K562 (cell line): ENCODE data around the gene ZBTB46. TPM values are rescaled to one million over a fixed set of nuclear protein-coding genes. Genes with fewer than 3 reads are reported as not detected.

Source experiments
- ARNT ChIP-seq, 2 experiments: fragments of 450-650 bp; IDR thresholded peaks; 2 replicates each; pipeline ENCODE4 v1.6.1; 2016; ENCODE audit warnings: mild to moderate bottlenecking in 1 of 2
- CHD4 ChIP-seq: fragments of 200-600 bp; sonication (generic); IDR thresholded peaks from 3 replicates; pipeline ENCODE4 v1.6.1; 2012; ENCODE audit warnings: low read depth, mild to moderate bottlenecking, mixed read lengths, low read length, inconsistent platforms; ENCODE audit not compliant: insufficient read depth, insufficient replicate concordance, poor library complexity, severe bottlenecking
- CTCF ChIP-seq, 3 experiments: IDR thresholded peaks in 2 of 3; conservative IDR thresholded peaks in 1 of 3; 2 replicates each; pipeline ENCODE4 v1.5.1; 2011 to 2012; ENCODE audit warnings: low read length in 3 of 3, mild to moderate bottlenecking in 3 of 3, control low read depth in 2 of 3, improper control_type of control experiment in 1 of 3, inconsistent platforms in 1 of 3, low read depth in 1 of 3, mixed read lengths in 1 of 3, moderate library complexity in 1 of 3; ENCODE audit not compliant: insufficient read depth in 2 of 3
- CXXC5 ChIP-seq: fragments of 250-450 bp; sonication (Bioruptor Pico); IDR thresholded peaks from 2 replicates; pipeline ENCODE4 v1.8.0; 2022; ENCODE audit warnings: inconsistent platforms, mild to moderate bottlenecking, moderate library complexity
- E2F1 ChIP-seq: sonication (generic); formaldehyde crosslinking; IDR thresholded peaks from 2 replicates; pipeline ENCODE4 v1.8.1; 2023; ENCODE audit warnings: mild to moderate bottlenecking, missing genetic modification reagents, moderate library complexity
- ELK3 ChIP-seq: fragments of 450-650 bp; formaldehyde crosslinking; IDR thresholded peaks from 2 replicates; pipeline ENCODE4 v1.4.0; 2020; ENCODE audit warnings: mild to moderate bottlenecking
- HDAC6 ChIP-seq: IDR thresholded peaks from 2 replicates; pipeline ENCODE4 v1.6.1; 2012; ENCODE audit warnings: low read depth, mild to moderate bottlenecking, control low read depth, inconsistent platforms, low read length, moderate library complexity
- LEF1 ChIP-seq: fragments of 450-650 bp; IDR thresholded peaks from 2 replicates; pipeline ENCODE4 v1.6.1; 2016; ENCODE audit warnings: mild to moderate bottlenecking
- MTA2 ChIP-seq: fragments of 450-650 bp; IDR thresholded peaks from 2 replicates; pipeline ENCODE4 v1.6.1; 2016; ENCODE audit warnings: low read depth
- MYNN ChIP-seq, 2 experiments: sonication (generic); formaldehyde crosslinking in 1 of 2; IDR thresholded peaks; 2 replicates each; pipeline versions ENCODE4 v1.5.0 to v1.6.1; 2016 to 2020; ENCODE audit warnings: antibody characterized with exemption in 1 of 2, missing genetic modification reagents in 1 of 2
- NCOR1 ChIP-seq: fragments of 450-650 bp; IDR thresholded peaks from 2 replicates; pipeline ENCODE4 v1.6.1; 2016; ENCODE audit warnings: mild to moderate bottlenecking, moderate library complexity
- POLR2A ChIP-seq: fragments of 450-650 bp; conservative IDR thresholded peaks from 2 replicates; pipeline ENCODE4 v1.6.1; 2016
- POLR2AphosphoS5 ChIP-seq: IDR thresholded peaks from 2 replicates; pipeline ENCODE4 v1.6.1; 2011; ENCODE audit warnings: mild to moderate bottlenecking, low read depth, low read length, moderate library complexity; ENCODE audit not compliant: control insufficient read depth, insufficient read depth
- RNF2 ChIP-seq: sonication (generic); IDR thresholded peaks from 2 replicates; pipeline ENCODE4 v1.6.1; 2016
- RUNX1 ChIP-seq: sonication (generic); IDR thresholded peaks from 2 replicates; pipeline ENCODE4 v1.6.1; 2016; ENCODE audit warnings: antibody characterized with exemption, low read depth
- TEAD4 ChIP-seq, 2 experiments: sonication (generic) in 1 of 2; formaldehyde crosslinking in 1 of 2; IDR thresholded peaks; 2 replicates each; pipeline versions ENCODE4 v1.6.1 to v1.8.0; 2012 to 2022; ENCODE audit warnings: borderline replicate concordance in 1 of 2, inconsistent platforms in 1 of 2, low read length in 1 of 2, mild to moderate bottlenecking in 1 of 2, missing genetic modification reagents in 1 of 2
- ZNF586 ChIP-seq: fragments of 450-650 bp; formaldehyde crosslinking; conservative IDR thresholded peaks from 2 replicates; pipeline ENCODE4 v1.4.0; 2020; ENCODE audit warnings: mild to moderate bottlenecking, moderate library complexity
- ZNF695 ChIP-seq: fragments of 450-650 bp; formaldehyde crosslinking; IDR thresholded peaks from 2 replicates; pipeline ENCODE4 v1.4.0; 2020; ENCODE audit warnings: mild to moderate bottlenecking, moderate library complexity
- polyA plus RNA-seq, 8 experiments: library from polyadenylated mRNA; depleted of rRNA in 4 of 8; stranded (reverse) in 5 of 8; unstranded in 3 of 8; fragments of >200 nt; fragmentation: Nextera tagmentation in 2 of 8; fragmentation: Illumina TruSeq in 1 of 8; extraction: Ambion mirVana in 2 of 8; extraction: Trizol in 1 of 8; gene quantifications; 2 replicates each; pipeline versions ENCODE4 v1.2.1 to v1.2.3, GENCODE V29; 2011 to 2014; ENCODE audit warnings: inconsistent platforms in 1 of 8, missing spikeins in 1 of 8
- total RNA-seq, 7 experiments: library from RNA; depleted of rRNA in 6 of 7; stranded (reverse); fragments of >200 nt in 6 of 7; fragmentation: Illumina TruSeq in 2 of 7; extraction: Trizol in 2 of 7; gene quantifications; 2 replicates each; pipeline versions ENCODE4 v1.2.1 to v1.2.3, GENCODE V29; 2011 to 2021; ENCODE audit warnings: low replicate concordance in 1 of 7
- TF ChIP-seq, protein P1 (sequence below): fragments of 450-650 bp; formaldehyde crosslinking; conservative IDR thresholded peaks from 2 replicates; pipeline ENCODE4 v1.4.0; 2022; ENCODE audit warnings: mild to moderate bottlenecking, missing genetic modification characterization
- TF ChIP-seq, protein P2 (sequence below): fragments of 450-650 bp; conservative IDR thresholded peaks from 2 replicates; pipeline ENCODE4 v1.6.1; 2016; ENCODE audit warnings: missing genetic modification characterization, low read depth, mild to moderate bottlenecking, control low read depth, missing compliant biosample characterization

The ZBTB46 gene
- total and polyA plus RNA-seq, 9 of the 15 experiments (the other 6 are each of a cell fraction or from before 2014, with no cell fraction given), result 0.29 to 4.1 (median 1.1) TPM

DNA sequence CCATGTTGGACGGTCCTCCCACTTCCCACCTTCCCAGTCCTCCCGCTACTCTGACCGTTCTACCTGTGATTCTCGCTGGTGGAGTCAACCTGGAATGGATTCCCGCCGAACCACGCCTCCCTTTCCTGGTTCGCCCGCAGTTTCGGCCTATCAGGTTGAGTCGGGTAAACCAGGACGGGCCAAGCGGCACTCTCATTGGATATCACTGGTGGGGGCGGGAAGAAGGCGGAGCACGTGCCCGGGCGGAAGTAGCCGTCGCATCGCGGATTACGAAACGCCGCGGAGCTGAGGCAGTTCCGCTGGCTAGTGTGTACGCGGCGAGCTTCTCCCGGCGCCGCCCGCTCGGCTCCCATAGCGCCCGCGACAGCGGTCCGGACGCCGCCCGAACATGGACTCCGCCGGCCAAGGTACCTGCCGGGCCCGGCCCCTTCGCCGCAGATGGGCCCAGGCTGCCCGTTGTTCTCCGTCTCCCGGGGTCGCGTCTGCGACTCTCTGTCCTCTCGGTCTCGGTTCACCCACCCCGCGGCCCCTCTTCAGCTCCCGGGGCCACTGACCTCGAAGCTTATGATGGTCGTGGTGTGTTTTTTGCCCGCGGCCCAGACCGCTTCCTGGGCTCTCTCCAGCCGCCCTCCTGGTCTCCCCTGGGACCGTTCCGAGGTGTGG lies 34.0 kb upstream of the ZBTB46 start, which contains the start of gene TPD52L2 (continued):
- TF ChIP-seq ELK3 (CRISPR knock-in tag), result no peak
- TF ChIP-seq CXXC5 (CRISPR knock-in tag), result peak; percentile 96
- TF ChIP-seq POLR2A, result peak; percentile 91
- no peak for TF ChIP-seq HDAC6
- no peak for TF ChIP-seq RUNX1
- TF ChIP-seq ZNF586 (CRISPR knock-in tag), result no peak
- TF ChIP-seq, protein P1, sequence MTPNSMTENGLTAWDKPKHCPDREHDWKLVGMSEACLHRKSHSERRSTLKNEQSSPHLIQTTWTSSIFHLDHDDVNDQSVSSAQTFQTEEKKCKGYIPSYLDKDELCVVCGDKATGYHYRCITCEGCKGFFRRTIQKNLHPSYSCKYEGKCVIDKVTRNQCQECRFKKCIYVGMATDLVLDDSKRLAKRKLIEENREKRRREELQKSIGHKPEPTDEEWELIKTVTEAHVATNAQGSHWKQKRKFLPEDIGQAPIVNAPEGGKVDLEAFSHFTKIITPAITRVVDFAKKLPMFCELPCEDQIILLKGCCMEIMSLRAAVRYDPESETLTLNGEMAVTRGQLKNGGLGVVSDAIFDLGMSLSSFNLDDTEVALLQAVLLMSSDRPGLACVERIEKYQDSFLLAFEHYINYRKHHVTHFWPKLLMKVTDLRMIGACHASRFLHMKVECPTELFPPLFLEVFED (CRISPR knock-in tag), result no peak
- no peak for TF ChIP-seq NCOR1
- no peak for TF ChIP-seq ZNF695 (CRISPR knock-in tag)
- peak; percentile 76 for TF ChIP-seq LEF1
- peak; percentile 40; the same call in 1 of the 2 replicates for TF ChIP-seq TEAD4 (IDR thresholded peaks at IDR 0.05; ENCODE audit: low read length)
- no peak for TF ChIP-seq TEAD4 (CRISPR knock-in tag; IDR thresholded peaks at IDR 0.05; ENCODE audit: borderline replicate concordance)
- TF ChIP-seq, protein P2, sequence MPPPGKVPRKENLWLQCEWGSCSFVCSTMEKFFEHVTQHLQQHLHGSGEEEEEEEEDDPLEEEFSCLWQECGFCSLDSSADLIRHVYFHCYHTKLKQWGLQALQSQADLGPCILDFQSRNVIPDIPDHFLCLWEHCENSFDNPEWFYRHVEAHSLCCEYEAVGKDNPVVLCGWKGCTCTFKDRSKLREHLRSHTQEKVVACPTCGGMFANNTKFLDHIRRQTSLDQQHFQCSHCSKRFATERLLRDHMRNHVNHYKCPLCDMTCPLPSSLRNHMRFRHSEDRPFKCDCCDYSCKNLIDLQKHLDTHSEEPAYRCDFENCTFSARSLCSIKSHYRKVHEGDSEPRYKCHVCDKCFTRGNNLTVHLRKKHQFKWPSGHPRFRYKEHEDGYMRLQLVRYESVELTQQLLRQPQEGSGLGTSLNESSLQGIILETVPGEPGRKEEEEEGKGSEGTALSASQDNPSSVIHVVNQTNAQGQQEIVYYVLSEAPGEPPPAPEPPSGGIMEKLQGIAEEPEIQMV, result no peak
- TF ChIP-seq CHD4, result no peak
- TF ChIP-seq ARNT (IDR thresholded peaks at IDR 0.05), result no peak
- no peak; the same call in none of the 2 replicates for TF ChIP-seq RNF2
- TF ChIP-seq E2F1 (CRISPR knock-in tag), result peak; percentile 94
- TF ChIP-seq CTCF (IDR thresholded peaks at IDR 0.05 in 2 of 3, conservative IDR thresholded peaks at IDR 0.05 in 1 of 3; ENCODE audit: insufficient read depth in 2 of 3, low read depth in 1 of 3, low read length in 3 of 3), result no peak
- no peak for TF ChIP-seq MTA2
- no peak for TF ChIP-seq MYNN (IDR thresholded peaks at IDR 0.05)
- no peak for TF ChIP-seq MYNN (CRISPR knock-in tag; IDR thresholded peaks at IDR 0.05)
- peak; percentile 85 for TF ChIP-seq POLR2AphosphoS5
